CD8-positive, alpha-beta memory T cell (primary cell): ENCODE data around the gene SOX12. TPM values are rescaled to one million over a fixed set of nuclear protein-coding genes. Genes with fewer than 3 reads are reported as not detected.

ENCODE experiments used
- CTCF ChIA-PET: fragments of 350-600 bp; sonication (Branson Sonifier 250); formaldehyde crosslinking; loops from one replicate; lab custom pipeline; 2021; ENCODE audit warnings: antibody characterized with exemption; lab: Charles Lee
- POLR2A ChIA-PET: fragments of 350-600 bp; sonication (Branson Sonifier 250); formaldehyde crosslinking; loops from one replicate; lab custom pipeline; 2021; ENCODE audit warnings: antibody characterized with exemption; lab: Charles Lee
- DNase-seq, 5 donors: peaks; one replicate each; pipeline versions ENCODE4 v3.0.0 to v3.0.0-alpha.2; 2020 to 2022; ENCODE audit warnings: mixed read lengths in 1 of 5
- H3K27ac ChIP-seq: one replicate; pipeline ENCODE4 v1.7.0; 2013; ENCODE audit warnings: low read depth, mild to moderate bottlenecking, low read length, moderate library complexity
- H3K27me3 ChIP-seq: 2 replicates; pipeline ENCODE4 v1.7.0; 2013; ENCODE audit warnings: low read length, mild to moderate bottlenecking; ENCODE audit not compliant: insufficient read depth, poor library complexity, severe bottlenecking
- H3K36me3 ChIP-seq: 2 replicates; pipeline ENCODE4 v1.7.0; 2013; ENCODE audit warnings: mild to moderate bottlenecking, low read length, moderate library complexity; ENCODE audit not compliant: insufficient read depth
- H3K4me1 ChIP-seq: 2 replicates; pipeline ENCODE4 v1.7.0; 2013; ENCODE audit warnings: mild to moderate bottlenecking, low read length, moderate library complexity; ENCODE audit not compliant: insufficient read depth
- H3K4me3 ChIP-seq: 2 replicates; pipeline ENCODE4 v1.7.0; 2013; ENCODE audit warnings: mild to moderate bottlenecking, low read length
- H3K9me3 ChIP-seq: 2 replicates; pipeline ENCODE4 v1.7.0; 2013; ENCODE audit warnings: mild to moderate bottlenecking, low read length
- H3K27ac Mint-ChIP-seq, 8 donors: one replicate each; pipeline ENCODE4 v1.8.0; 2020 to 2021; ENCODE audit warnings: mixed read lengths in 8 of 8, mild to moderate bottlenecking in 6 of 8, inconsistent platforms in 3 of 8, moderate library complexity in 3 of 8
- H3K27me3 Mint-ChIP-seq, 2 donors: one replicate each; pipeline ENCODE4 v1.8.0; 2020 to 2021; ENCODE audit warnings: mixed read lengths in 2 of 2, mild to moderate bottlenecking in 1 of 2, moderate library complexity in 1 of 2
- H3K36me3 Mint-ChIP-seq, 3 donors: one replicate each; pipeline ENCODE4 v1.8.0; 2020 to 2021; ENCODE audit warnings: mixed read lengths in 3 of 3, inconsistent platforms in 1 of 3, mild to moderate bottlenecking in 1 of 3
- H3K4me1 Mint-ChIP-seq, 3 donors: one replicate each; pipeline ENCODE4 v1.8.0; 2020 to 2021; ENCODE audit warnings: mixed read lengths in 3 of 3, inconsistent platforms in 1 of 3, mild to moderate bottlenecking in 1 of 3
- H3K4me3 Mint-ChIP-seq, 7 donors: one replicate each; pipeline ENCODE4 v1.8.0; 2020 to 2021; ENCODE audit warnings: mixed read lengths in 7 of 7, mild to moderate bottlenecking in 6 of 7, moderate library complexity in 4 of 7, inconsistent platforms in 2 of 7
- H3K9me3 Mint-ChIP-seq, 5 donors: one replicate each; pipeline ENCODE4 v1.8.0; 2020 to 2022; ENCODE audit warnings: mixed read lengths in 5 of 5, mild to moderate bottlenecking in 3 of 5, moderate library complexity in 2 of 5, inconsistent platforms in 1 of 5
- polyA plus RNA-seq: library from polyadenylated mRNA; unstranded; fragments of 300-500 nt; fragmentation: Illumina TruSeq; gene quantifications from one replicate; pipeline ENCODE4 v1.2.3, GENCODE V29; 2021
- total RNA-seq, 2 experiments: library from RNA; stranded (reverse); gene quantifications; one replicate each; pipeline ENCODE4 v1.2.3, GENCODE V29; 2021

SOX12 gene
- total and polyA plus RNA-seq, 3 experiments from 2014 or later = 0.64 to 5.1 (median 4.7) TPM

DNA sequence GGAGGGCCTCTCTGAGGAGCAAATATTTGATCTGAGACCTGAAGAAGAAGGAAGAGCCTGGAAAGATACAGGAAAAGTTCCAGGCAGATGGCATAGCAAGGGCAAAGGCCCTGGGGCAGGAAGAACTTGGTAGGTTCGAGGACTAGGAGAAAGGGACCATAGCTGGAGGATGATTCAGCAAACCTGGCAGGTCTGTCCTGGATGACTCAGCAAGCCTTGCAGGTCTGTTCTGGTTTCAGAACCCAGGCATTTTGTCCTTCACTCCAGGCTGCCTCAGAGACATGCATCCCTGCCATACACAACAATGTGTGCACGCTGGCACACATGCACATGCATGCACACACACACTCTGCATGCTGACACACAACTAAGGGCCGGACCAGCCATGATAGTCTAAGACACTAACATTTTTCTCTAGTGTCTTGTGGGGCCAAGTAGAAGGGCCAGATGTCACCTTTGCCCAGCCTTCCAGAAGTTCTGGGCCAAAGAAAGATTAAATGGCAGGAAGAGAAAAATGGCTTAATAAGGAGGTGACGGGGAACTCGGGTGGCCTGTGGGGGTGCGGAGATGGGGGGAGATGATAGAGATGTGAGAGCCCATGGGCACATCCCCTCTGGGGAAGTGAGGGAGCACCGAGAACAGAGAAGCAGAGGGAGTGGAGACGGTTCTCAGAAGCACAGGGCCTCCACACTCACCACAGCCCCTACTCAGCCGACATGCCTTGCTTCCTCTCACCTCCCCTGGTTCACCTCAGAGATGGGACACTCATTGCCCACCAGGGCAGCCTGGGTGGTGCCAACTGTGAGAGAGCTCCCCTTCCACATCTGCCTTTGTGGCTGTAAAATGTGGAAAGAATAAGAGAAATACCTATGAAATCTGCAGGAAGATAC, 39.8 kb downstream of the SOX12 start:
- H3K27ac Mint-ChIP-seq = peak overlapping the region in 2 of 8 donors; percentile 11 to 44

DNA sequence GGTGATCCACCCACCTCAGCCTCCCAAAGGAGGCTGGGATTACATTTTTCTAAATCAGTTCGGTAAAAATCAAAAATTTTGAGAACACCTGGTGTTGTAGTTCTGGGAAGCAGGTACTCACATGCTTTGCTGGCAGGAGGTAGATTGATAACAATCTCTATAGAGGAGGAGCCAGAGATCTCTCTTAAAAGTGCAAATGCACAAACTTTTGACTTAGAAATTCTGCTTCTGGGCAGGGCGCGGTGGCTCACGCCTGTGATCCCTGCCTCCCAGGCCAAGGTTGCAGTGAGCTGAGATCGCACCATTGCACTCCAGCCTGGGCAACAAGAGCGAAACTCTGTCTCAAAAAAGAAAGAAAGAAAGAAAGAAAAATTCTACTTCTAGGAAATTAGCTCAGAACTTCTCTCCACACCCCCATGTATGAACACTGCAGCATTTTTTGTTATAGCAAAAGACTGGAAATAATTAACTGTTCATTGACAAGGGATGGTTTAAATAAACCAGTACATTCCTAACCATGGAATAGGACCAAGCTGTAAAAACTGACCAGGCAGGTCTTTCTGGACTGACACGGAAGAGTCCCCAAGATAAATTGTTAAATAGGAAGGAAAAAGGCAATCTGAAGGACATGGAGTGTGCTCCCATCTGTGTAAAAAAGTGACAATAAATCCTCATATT, 40.8 kb downstream of the SOX12 start:
- no peaks in the 10 kb centered on the region for H3K9me3 ChIP-seq
- DNase-seq = peak in 1 of 5 donors; percentile 8
- peaks cover 0 to 2% (median 0%) of the 10 kb centered on the region in 3 donors for H3K36me3 Mint-ChIP-seq
- H3K27ac ChIP-seq = peak overlapping the region; percentile 51
- H3K4me1 Mint-ChIP-seq = peaks cover 0 to 5% (median 3%) of the 10 kb centered on the region in 3 donors
- POLR2A ChIA-PET = no interaction called here
- no peaks in the 10 kb centered on the region for H3K9me3 Mint-ChIP-seq
- H3K36me3 ChIP-seq = no peaks in the 10 kb centered on the region
- no peak overlapping the region for H3K4me3 Mint-ChIP-seq
- CTCF ChIA-PET = interaction anchor here (1.1 kb wide), 2 partner anchors 13 to 16 kb away, joined by 3 read pairs; no protein-coding TSS in a partner anchor
- no peaks in the 10 kb centered on the region for H3K27me3 ChIP-seq
- no peak overlapping the region for H3K4me3 ChIP-seq
- peaks cover 29% of the 10 kb centered on the region for H3K4me1 ChIP-seq
- H3K27ac Mint-ChIP-seq = peak overlapping the region in 1 of 8 donors; percentile 17
- H3K27me3 Mint-ChIP-seq = peaks cover 3% of the 10 kb centered on the region in 2 donors

More for the DNA sequence above, 39.8 kb downstream of the SOX12 start:
- Histone ChIP-seq H3K27me3 (no peaks in the 10 kb centered on the region), H3K36me3 (no peaks in the 10 kb centered on the region), H3K9me3 (no peaks in the 10 kb centered on the region), H3K4me3 (no peak overlapping the region), H3K4me1 (peaks cover 23% of the 10 kb centered on the region), H3K27ac (peak overlapping the region; percentile 51)
- peak in 1 of 5 donors; percentile 24 for DNase-seq
- no peak overlapping the region for H3K4me3 Mint-ChIP-seq
- ChIA-PET POLR2A (no interaction called here), CTCF (interaction anchor here (1.1 kb wide), 1 partner anchor 17 kb away, joined by 3 read pairs; no protein-coding TSS in a partner anchor)
- peaks cover 3% of the 10 kb centered on the region in 2 donors for H3K27me3 Mint-ChIP-seq
- H3K9me3 Mint-ChIP-seq = no peaks in the 10 kb centered on the region
- peaks cover 0 to 1% (median 0%) of the 10 kb centered on the region in 3 donors for H3K36me3 Mint-ChIP-seq
- peaks cover 0 to 5% (median 3%) of the 10 kb centered on the region in 3 donors for H3K4me1 Mint-ChIP-seq

DNA sequence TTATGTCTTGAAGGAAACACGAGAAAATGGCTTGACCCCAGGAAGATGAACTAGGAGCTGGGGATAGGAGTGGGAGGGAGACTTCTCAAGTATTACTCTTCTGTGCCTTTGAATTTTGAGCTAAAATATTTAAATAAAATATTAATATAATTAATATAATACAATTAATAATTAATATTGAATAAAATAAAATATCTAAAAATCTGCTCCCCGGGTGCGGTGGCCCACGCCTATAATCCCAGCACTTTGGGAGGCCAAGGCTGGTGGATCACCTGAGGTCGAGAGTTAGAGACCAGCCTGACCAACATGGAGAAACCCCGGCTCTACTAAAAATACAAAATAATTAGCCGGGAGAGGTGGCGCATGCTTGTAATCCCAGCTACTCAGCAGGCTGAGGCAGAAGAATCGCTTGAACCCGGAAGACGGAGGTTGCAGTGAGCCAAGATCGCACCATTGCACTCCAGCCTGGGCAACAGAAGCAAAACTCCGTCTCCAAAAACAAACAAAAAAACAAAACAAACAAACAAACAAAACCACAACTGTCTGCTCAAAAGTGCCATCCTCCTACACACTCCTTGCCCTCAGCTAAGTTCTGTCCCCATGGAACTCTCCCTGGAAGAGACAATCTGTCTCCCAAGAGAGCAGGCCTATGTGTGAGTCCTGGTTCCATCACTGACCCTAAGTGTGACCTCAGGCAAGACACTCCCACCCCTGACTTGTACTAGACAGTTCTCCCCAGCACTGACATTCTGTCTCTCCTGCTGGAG, 41.5 kb downstream of the SOX12 start:
- H3K36me3 Mint-ChIP-seq = peaks cover 0 to 2% (median 0%) of the 10 kb centered on the region in 3 donors
- H3K4me1 ChIP-seq = peaks cover 30% of the 10 kb centered on the region
- no peaks in the 10 kb centered on the region for H3K36me3 ChIP-seq
- H3K9me3 ChIP-seq = no peaks in the 10 kb centered on the region
- H3K4me3 Mint-ChIP-seq = no peak overlapping the region
- CTCF ChIA-PET = interaction anchor here (0.7 to 1.1 kb wide), 2 partner anchors 12 to 13 kb away, joined by 3 read pairs; no protein-coding TSS in a partner anchor
- H3K4me1 Mint-ChIP-seq = peaks cover 0 to 6% (median 3%) of the 10 kb centered on the region in 3 donors
- peak overlapping the region; percentile 51 for H3K27ac ChIP-seq
- DNase-seq = peak in 1 of 5 donors; percentile 7
- H3K27ac Mint-ChIP-seq = no peak overlapping the region
- H3K27me3 Mint-ChIP-seq = peaks cover 3% of the 10 kb centered on the region in 2 donors
- H3K27me3 ChIP-seq = no peaks in the 10 kb centered on the region
- no peaks in the 10 kb centered on the region for H3K9me3 Mint-ChIP-seq
- no peak overlapping the region for H3K4me3 ChIP-seq
- POLR2A ChIA-PET = no interaction called here

DNA sequence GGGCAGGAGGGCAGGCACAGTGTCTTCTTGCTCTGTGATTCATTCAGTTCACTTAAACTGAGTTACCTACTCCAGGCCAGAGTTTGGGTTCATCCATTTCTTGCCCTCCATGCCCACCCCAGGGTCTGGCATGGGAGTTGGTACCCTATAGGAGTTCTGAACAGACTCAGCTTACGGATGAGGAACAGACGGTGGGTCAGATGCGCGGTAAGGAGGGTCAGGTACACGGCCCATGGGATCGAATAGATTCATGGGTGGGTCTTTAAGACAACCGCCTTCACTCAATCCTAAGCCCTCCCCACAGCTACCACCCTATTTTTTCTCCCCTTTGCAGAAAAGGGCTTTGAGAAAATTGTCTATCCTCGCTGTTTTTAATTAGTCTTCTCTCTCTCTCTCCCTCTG, 42.1 kb downstream of the SOX12 start:
- Mint-ChIP-seq H3K4me1 (peaks cover 0 to 5% (median under 1%) of the 10 kb centered on the region in 3 donors), H3K36me3 (peaks cover 0 to 2% (median 0%) of the 10 kb centered on the region in 3 donors), H3K27me3 (peaks cover 3% of the 10 kb centered on the region in 2 donors), H3K27ac (no peak overlapping the region), H3K9me3 (no peaks in the 10 kb centered on the region), H3K4me3 (no peak overlapping the region)
- Histone ChIP-seq H3K27me3 (no peaks in the 10 kb centered on the region), H3K27ac (no peak overlapping the region), H3K4me3 (no peak overlapping the region), H3K9me3 (no peaks in the 10 kb centered on the region), H3K4me1 (peaks cover 33% of the 10 kb centered on the region), H3K36me3 (no peaks in the 10 kb centered on the region)
- peak in 1 of 5 donors; percentile 35 for DNase-seq
- POLR2A ChIA-PET = no interaction called here
- CTCF ChIA-PET = interaction anchor here (0.7 to 1.1 kb wide), 2 partner anchors 13 to 14 kb away, joined by 3 read pairs; no protein-coding TSS in a partner anchor

DNA sequence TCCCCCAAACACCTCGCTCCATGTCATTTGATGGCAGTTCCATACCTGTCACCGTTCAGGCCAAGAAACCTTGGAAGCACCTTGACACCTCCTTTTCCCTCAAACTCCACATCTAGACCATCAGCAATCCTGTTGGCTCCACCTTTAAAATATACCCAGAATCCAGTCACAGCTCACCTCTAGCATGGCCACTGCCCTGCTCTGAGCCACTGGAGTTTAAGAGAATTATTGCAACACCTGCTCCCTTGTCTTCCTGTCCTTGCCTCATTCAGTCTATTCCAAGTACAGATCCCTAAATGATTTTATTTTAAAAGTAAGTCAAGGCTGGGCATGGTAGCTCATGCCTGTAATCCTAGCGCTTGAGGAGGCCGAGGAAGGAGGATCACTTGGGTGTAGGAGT, 43.6 kb downstream of the SOX12 start:
- DNase-seq = peak in 1 of 5 donors; percentile 10
- Histone ChIP-seq H3K27me3 (no peaks in the 10 kb centered on the region), H3K4me1 (peaks cover 38% of the 10 kb centered on the region), H3K36me3 (no peaks in the 10 kb centered on the region), H3K4me3 (no peak overlapping the region), H3K9me3 (no peaks in the 10 kb centered on the region), H3K27ac (no peak overlapping the region)
- POLR2A ChIA-PET = no interaction called here
- CTCF ChIA-PET = interaction anchor here (1.4 kb wide), 1 partner anchor 14 kb away, joined by 3 read pairs; no protein-coding TSS in a partner anchor
- H3K36me3 Mint-ChIP-seq = peaks cover 0 to 2% (median 0%) of the 10 kb centered on the region in 3 donors
- no peak overlapping the region for H3K4me3 Mint-ChIP-seq
- peaks cover 0 to 2% (median 0%) of the 10 kb centered on the region in 3 donors for H3K4me1 Mint-ChIP-seq
- no peaks in the 10 kb centered on the region for H3K9me3 Mint-ChIP-seq
- peaks cover 3% of the 10 kb centered on the region in 2 donors for H3K27me3 Mint-ChIP-seq
- no peak overlapping the region for H3K27ac Mint-ChIP-seq

DNA sequence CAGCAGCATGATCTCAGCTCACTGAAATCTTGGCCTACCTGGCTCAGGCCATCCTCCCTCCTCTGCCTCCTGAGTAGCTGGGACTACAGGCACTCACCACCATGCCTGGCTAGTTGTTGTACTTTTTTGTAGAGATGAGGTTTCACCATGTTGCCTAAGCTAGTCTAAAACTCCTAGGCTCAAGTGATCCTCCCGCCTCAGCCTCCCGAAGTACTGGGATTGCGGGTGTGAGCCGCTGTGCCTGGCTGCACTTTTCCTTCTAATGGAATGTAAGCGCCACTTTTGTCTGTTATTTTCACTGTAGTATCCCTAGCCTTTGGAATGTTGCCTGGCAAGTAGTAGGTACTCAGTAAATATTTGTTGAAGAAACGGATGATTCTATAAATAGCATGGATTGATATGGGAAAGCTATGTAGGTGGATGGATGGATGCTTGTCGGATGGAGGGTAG, 44.8 kb downstream of the SOX12 start:
- POLR2A ChIA-PET = no interaction called here
- no peak overlapping the region for H3K27ac Mint-ChIP-seq

More for the DNA sequence above, 44.8 kb downstream of the SOX12 start:
- DNase-seq = peak in 1 of 5 donors; percentile 1
- Histone ChIP-seq H3K9me3 (no peaks in the 10 kb centered on the region), H3K27ac (peak overlapping the region; percentile 76), H3K4me1 (peaks cover 35% of the 10 kb centered on the region), H3K4me3 (no peak overlapping the region), H3K36me3 (no peaks in the 10 kb centered on the region), H3K27me3 (no peaks in the 10 kb centered on the region)
- H3K36me3 Mint-ChIP-seq = peaks cover 0 to 2% (median 0%) of the 10 kb centered on the region in 3 donors
- peaks cover 0 to 2% (median 0%) of the 10 kb centered on the region in 3 donors for H3K4me1 Mint-ChIP-seq
- CTCF ChIA-PET = no interaction called here
- no peak overlapping the region for H3K4me3 Mint-ChIP-seq
- H3K27me3 Mint-ChIP-seq = peaks cover 3% of the 10 kb centered on the region in 2 donors
- no peaks in the 10 kb centered on the region for H3K9me3 Mint-ChIP-seq
